NT2/D1 (cell line): Measurements from ENCODE around the gene NYNRIN.

Experiments used
- SUZ12 ChIP-seq: IDR thresholded peaks from 2 replicates; pipeline ENCODE4 v1.6.1; 2011; ENCODE audit not compliant: insufficient read length, insufficient read depth; ENCODE audit errors: extremely low read depth
- YY1 ChIP-seq: IDR thresholded peaks from 2 replicates; pipeline ENCODE4 v1.6.1; 2011; ENCODE audit not compliant: insufficient read length, insufficient read depth
- ZNF274 ChIP-seq: IDR thresholded peaks from 2 replicates; pipeline ENCODE4 v1.6.1; 2011; ENCODE audit warnings: mild to moderate bottlenecking, low read depth, low read length

DNA sequence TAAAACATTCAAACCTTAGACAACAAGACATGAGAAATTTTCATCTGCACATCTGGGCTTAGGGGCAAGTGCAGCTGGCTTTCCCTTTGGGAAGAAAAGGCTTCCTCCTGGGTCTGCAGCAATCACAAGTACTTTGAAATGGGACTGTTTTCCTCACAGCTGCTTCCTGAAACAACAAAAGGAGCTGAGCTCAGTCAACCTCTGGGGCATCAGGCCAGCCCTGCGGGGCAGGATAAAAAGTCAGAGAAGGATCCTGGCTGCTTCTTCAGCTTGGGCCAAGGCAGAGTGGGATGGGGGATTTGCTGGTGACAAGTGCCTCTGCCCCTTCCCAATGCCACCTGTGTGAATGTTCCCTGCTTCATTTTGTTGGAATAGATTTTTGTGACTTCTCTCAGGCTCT lies 59.9 kb downstream of the NYNRIN start:
- TF ChIP-seq ZNF274 (no peak), YY1 (no peak), SUZ12 (no peak)
